Islet precursor cell (in vitro differentiated cells): ENCODE results near the gene PHOX2A.
"Not testable (repeated sequence)": the region's sequence is repeated elsewhere in the genome, so short reads cannot be mapped to it uniquely, and the experiment has no call there.

ENCODE experiments used
- DNase-seq: peaks from one replicate; pipeline ENCODE4 v3.0.0-alpha.2; 2018

The PHOX2A gene

DNA sequence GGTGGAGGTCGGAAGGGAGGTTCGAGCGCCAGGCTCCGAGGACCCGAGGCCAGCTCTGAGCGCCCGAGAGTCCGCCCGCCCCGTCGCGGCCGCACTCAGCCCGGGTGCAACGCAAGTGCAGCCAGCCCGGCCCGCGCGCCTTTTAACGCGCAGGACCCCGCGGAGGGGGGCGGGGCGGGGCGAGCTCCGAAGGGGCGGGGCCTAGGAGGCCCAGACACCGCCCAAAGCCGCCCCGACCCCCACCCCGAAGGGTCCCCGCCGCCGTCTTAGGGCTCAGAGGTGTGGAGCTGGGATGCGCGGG is at the start of gene PHOX2A:
TSS of gene PHOX2A (minus strand) at position 117 of the 301 bp plus-strand sequence. CDS start 172 bp downstream, outside the sequence.
- DNase-seq: peak; percentile 60

DNA sequence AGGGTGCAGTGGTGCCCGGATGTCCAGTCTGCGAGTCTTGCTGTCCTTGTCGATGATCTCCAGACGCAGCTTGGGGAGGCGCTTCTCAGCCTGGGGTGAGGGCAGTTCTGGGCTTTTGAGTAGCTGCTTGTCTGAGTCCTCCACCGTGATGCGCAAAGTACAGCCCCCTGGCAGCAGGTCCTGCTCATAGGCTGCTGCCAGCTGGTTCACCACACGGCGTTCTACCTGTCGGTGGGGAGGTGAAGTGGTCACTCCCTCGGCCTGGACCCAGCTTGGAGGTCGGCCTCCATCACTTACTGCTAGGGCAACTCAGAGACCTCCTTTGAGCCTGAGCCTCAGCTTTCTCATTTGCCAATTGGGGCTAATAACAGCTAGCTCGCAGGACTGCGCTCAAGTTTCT is 49.4 kb upstream of the PHOX2A start:
- no peak for DNase-seq

DNA sequence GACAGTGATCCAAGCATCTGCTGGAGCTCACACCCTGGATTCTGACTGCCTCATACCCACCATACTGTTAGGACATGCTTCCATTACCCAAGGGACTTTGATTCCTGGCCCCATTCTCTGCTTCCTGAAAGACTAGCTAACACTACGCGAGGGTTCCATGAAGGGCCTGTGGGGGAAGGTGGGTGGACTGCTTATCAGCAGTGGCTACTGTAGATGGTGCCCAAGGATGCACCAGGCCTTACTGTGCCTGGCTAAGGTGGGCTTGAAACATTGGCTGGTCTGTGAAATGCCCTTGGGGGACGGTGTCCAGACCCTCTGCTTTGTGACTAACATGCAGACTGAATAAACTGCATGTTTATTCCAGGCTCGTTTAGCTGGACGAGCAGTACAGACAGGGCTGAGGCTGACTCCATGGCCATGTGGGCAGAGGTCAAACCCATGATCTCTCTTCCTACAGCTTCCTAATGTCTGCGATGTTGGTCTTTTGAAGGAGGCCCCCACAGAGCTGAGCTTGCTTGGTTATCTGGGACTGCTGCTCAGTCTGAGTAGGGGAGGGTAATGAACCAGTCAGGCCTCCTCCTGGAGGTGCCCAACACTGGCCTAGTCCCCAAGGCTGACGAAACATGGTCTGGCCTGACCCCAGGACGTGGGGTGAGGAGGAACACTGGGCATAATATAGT is 48.3 kb upstream of the PHOX2A start:
- DNase-seq: no peak

DNA sequence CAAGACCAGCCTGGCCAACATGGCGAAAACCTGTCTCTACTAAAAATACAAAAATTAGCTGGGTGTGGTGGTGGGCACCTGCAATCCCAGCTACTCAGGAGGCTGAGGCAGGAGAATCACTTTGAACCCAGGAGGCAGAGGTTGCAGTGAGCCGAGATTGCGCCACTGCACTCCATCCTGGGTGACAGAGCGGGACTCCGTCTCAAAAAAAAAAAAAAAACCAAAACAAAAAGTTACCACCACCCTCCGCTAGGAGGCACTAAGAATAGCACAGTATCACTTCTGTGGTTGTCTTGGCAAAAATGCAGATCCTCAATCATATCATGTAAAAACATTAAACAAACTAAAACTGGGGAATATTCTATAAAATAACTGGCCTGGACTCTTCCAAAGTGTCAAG is 46.8 kb upstream of the PHOX2A start:
- DNase-seq: not testable (repeated sequence)

DNA sequence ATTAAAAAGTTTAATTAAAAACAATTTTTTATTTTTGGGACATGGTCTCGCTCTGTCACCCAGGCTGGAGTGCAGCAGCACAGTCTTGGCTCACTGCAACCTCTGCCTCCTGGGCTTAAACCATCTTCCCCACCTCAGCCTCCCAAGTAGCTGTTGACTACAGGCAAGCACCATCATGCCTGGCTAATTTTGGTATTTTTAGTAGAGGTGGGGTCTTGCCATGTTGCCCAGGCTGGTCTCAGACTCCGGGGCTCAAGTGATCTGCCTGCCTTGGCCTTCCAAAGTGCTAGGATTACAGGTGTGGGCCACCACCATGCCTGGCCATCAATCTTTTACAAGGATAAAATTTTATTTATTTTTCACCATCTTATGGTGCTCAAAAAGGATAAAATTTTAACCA is 43.3 kb upstream of the PHOX2A start:
- DNase-seq: no peak

DNA sequence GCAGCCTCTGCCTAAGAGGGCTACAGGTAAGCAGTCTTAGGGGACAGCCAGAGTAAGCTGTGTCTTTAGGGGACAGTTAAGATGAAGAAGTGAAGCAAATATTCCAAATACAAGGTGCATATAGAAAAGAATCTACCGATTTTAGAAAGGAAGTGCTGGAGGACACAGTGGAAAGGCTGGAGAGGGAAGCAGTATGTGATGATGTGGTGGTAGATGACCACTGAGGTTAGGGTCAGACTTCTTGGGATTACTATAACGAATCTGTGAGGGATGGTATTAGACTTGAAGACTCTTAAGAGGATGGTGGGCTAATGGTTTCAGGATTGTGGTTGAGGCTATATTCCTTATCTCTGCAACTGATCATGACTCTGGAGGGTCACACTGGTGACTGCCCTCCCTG is 40.0 kb upstream of the PHOX2A start:
- no peak for DNase-seq

DNA sequence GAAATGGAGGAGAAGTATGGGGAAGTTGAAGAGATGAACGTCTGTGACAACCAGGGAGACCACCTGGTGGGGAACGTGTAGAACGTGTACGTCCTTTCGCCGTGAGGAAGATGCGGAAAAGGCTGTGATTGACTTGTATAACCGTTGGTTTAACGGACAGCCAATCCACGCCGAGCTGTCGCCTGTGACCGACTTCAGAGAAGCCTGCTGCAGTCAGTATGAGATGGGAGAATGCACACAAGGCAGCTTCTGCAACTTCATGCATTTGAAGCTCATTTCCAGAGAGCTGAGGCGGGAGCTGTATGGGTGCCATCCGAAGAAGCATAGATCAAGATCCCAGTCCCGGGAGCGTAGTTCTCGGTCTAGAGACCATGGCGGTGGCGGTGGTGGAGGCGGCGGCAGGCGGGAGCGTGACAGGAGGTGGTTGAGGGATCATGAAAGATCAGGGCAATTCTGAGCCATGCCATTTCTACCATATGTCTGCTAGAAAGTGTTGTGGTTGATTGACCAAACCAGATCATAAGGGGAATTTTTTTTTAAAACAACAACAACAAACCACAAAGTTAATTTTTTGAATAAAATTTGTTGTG is 36.8 kb upstream of the PHOX2A start:
- DNase-seq: no peak

DNA sequence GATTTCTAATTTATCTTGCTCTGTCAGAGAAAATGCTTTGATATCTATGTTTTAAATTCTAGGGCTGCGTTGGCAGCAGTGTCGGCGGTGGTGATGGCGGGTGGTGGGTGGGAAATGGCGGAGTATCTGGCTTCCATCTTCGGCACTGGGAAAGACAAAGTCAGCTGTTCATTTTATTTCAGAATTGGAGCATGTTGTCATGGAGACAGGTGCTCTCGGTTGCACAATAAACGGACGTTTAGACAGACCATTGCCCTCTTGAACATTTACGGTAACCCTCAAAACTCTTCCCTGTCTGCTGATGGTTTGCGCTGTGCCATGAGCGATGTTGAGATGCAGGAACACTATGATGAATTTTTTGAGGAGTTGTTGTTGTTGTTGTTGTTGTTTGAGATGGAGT is 36.1 kb upstream of the PHOX2A start:
- DNase-seq: no peak

DNA sequence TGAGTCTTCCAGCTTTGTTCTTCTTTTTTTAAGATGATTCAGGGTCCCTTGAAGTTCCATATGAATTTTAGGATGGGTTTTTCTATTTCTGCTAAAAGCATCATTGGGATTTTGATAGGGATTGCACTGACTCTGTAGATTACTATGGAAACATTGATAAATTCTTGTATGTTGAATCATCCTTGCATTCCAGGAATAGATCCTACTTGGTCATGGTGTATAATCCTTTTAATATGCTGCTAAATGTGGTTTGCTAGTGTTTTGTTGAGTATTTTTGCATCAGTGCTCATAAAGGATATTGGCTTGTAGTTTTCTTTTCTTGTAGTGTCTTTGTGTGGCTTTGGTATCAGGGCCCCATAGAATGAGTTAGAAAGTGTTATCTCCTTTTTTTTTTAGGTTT is 34.9 kb upstream of the PHOX2A start:
- no peak for DNase-seq

DNA sequence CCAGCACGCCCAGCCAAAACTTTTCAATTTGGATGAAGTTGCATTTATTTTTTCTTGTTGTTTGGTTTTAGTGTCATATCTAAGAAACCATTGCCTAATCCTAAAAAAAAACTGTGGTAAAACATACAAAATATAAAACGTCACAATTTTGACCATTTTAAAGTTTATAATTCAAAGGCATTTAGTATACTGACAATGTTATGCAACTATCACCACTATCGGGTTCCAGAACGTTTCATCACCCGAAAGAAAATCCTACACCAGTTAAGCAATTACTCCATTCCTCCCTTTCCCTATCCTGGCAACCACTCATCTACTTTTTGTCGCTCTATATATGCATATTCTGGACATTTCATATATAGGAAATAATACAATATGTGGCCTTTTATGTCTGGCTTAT is 30.5 kb upstream of the PHOX2A start:
- DNase-seq: no peak

DNA sequence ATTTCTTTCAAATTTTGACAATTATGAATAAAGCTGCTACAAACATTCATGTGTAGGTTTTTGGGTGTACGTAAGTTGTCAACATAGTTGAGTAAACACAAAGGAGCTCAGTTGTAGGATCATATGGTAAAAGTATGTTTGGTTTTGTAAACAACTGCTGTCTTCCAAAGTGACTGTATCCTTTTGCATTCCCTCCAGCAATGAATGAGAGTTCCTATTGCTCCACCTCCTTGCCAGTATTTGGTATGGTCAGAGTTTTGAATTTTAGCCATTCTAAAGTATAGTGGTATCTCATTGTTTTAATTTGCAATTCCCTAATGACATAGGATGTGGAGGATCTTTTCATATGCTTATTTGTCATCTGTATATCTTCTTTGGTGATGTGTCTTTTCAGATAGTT is 28.0 kb upstream of the PHOX2A start:
- no peak for DNase-seq

DNA sequence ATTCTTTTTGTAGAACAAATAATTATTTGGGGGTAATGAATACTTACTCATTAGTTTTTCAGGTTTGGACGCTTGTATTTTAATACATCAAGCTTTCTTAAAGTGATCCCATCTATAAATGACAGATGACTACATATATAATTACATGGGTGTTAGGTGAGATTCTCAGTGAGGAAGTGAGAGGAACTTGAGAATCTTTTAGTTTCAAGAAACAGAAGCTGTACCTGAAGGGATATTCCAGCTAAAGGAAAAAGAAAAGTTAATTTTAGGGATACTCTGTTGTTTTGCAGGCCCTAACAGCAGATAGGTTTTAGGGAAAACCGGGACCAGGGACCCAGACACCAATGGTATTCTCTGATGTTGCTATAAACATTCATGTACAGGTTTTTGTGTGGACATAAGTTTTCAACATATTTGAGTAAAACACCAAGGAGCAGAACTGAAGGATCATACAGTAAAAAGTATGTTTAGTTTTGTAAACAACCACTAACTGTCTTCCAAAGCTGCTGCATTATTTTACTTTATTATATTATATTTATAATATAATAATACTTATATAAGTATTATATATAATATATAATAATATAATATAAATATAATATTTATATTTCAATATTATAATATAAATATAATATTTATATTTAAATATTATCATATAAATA is 24.1 kb upstream of the PHOX2A start:
- no peak for DNase-seq

DNA sequence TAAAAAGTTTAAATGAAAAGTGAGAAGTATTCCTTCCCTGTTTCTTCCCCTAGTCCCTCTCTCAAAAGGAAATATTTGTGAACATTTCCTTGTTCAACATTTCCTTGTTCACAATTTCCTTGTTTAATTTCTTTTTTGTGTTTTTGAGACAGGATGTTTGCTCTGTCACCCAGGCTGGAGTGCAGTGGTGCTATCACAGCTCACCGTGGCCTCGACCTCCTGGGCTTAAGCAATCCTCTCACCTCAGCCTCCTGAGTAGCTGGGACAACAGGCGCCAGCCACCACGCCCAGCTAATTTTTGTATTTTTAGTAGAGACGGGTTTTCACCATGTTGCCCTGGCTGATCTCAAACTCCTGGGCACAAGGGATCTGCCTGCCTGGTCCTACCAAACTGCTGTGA is 23.0 kb upstream of the PHOX2A start:
- DNase-seq: not testable (repeated sequence)

DNA sequence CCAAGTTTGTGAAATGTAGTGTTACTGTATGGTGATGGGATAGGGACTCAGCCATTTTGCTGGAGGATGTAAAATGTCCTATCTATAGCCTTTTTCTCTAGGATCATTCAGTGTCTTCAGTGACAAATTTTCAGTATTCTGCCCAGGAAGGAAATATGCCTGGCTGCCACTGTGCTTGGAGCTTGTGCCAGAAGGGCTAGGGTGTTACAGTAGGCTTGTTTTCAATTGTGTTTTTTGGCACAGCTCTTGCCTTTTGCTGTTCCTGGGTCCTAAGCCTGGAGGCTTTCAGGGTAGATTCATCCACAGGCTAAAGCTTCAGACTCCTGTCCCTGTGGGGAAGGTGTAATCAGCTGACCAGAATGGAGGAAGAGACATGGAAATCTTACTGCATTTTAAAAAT is 22.0 kb upstream of the PHOX2A start:
- no peak for DNase-seq

DNA sequence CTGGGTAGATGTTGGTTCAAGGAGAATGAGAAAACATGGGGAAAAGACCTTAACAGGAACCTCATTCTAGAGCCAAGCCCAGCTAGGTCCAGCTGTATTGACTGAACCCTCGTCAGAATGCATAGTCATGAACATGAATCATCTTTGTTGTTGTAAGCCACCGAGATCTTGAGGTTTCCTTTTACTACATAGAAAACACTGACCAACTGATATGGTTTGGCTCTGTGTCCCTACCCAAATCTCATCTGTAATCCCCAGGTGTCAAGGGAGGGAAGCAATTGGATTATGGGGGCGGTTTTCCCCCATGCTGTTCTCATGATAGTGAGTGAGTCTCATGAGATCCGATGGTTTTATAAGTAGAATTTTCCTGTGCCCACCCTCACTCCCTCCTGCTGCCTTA is 19.4 kb upstream of the PHOX2A start:
- DNase-seq: no peak

DNA sequence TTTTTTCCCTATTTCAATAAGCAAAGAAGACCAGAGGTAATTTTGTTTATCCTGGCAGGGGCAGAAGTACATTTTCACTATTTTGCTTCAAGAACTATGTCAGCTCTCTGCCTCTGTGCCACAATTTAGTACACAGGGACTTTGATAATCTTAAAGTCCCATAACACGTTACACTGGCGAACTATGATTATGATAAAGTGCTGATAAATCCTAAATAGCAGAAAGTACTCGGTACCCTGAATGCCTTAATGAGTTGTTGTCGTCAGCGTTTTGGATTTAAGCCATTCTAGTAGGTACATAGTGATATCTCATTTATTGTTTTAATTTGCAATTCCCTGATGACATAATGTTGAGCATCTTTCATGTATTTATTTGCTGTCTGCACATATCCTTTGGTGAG is 16.6 kb upstream of the PHOX2A start:
- DNase-seq: no peak

DNA sequence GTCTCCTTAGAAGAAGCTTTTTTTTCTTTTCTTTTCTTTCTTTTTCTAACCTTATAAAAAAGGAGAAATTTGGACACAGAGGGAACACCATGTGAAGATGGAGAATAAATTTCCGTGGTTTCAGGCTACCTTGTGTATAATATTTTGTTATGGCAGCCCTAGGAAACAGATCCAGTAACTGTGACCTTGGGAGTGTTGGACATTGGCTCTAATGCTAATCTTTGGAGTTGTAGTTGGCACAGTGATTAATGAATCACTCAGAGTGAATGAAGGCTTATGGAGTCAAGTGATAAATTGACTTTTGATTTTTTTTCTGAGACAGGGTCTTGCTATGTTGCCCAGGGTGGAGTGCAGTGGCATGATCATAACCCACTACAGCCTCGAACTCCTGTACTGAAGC is 15.5 kb upstream of the PHOX2A start:
- DNase-seq: no peak

DNA sequence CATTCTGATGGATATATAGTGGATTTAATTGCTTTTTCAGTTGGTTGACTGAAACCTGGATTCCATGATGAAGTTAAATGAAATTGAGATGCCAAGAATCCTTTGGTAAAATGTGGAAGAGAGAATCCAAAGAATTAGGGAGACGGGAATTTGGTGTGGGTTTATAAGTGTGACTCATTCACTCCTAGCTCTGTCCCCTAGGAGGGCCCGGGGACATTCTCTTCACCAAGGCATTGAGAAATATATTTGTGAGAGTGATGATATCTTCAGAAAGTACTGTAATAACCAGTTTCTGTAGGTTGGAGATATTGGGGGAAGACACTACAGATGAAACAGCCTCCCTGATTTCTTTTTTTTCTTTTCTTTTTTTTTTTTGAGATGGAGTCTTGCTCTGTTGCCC is 13.6 kb upstream of the PHOX2A start:
- DNase-seq: no peak

DNA sequence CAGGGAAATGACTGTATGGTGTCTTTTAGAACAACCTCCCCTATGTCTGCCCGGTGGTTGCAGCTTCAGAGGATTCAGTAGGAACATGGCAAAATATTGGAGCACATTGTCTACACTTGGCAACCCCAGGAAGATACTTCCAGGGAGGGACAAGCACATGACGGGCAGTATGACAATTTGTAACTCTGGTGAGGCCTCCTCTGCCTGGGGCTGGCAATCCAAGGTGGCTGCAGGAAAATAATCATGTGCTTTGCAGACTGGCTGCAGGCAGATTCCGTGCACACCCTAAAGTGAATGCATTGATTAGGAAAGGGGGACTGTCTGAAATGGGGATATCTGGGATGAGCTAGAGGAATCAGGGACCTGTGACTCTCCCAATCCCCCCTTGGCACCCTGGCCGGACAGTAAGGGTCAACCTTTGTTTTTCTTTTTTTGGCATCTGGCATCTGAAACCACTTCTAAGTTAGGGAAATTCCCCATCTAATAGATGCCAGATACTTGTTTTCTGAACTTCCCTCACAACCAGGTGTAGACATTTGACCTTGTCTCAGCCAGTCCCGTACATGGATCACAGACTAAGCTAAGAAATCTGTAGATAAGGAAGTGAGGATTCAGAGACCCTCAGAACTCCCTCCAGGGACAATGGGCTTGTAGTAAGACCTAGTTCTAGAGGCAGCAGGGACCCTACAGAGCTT is 10.5 kb upstream of the PHOX2A start:
- DNase-seq: no peak

DNA sequence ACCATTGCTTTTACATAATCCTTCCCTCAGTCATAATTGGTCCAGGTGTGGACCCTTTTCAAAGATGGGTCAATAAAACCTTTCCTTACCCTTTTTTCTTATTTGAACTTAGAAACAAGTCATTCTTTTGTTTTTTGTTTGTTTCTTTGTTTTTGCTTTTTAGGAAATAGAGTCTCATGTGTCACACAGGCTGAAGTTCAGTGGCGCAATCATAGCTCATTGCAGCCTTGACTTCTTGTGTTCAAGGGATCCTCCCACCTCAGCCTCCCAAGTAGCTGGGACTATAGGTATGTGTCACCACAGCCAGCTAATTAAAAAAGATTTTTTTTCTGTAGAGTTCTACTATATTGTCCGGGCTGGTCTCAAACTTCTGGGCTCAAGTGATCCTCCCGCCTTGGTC is 9.4 kb upstream of the PHOX2A start:
- no peak for DNase-seq

DNA sequence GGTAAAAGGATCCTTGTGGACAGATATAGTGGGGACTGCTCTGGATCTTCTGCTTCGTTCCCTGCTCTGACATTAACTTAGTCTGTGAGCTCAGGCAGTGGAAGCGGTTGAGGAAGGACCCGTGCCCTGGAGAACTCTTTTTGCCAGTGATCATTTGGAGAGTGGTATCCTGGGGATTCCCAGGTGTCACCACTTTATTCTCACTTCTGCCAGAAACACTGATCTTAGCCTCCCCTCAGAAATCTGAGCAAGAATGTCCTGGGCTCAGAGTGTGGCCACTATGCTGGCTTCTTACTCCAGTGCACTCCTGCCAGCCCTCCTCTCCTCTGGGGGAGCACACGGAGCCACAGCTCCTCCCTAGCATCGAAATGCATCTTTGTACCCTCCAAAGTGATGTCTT is 7.6 kb upstream of the PHOX2A start:
- DNase-seq: no peak

DNA sequence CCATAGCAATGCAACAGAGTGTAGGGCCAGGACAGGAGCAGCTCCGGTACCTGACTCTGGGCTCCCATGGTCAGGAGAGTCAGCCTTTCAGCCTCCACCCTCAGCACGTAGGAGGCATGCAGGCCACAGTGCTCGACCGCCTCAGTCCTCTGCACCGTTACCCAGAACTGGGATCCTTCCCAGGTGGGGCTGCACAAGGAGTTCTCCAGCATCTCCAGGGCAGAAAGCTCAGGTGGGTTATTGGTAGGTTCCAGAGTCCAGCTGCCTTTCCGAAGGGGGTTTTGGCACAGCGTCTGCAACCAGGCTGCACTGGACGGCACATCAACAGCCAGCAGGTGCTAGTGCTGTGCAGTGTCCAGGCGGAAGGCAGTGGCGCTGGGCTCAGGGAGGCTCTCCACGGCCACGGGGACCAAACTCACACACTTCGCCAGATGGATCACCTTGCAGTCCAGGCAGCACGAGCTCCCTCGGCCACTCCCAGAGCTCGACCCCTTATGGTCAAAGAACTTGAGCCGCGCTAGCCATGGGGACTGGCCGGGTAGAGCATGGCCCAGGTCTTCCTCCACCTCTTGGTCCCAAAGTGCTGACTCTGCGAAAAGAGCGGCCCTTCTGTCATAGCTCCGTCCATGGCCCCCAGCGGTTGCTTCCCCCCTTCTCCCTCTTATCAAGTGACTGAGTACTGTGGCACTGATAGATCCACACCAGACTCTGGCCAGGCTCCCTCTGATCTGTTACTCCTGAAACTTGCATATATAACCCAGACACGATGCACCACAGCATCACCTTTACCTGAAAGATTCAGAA is 6.9 kb upstream of the PHOX2A start:
- peak; percentile 45 for DNase-seq

DNA sequence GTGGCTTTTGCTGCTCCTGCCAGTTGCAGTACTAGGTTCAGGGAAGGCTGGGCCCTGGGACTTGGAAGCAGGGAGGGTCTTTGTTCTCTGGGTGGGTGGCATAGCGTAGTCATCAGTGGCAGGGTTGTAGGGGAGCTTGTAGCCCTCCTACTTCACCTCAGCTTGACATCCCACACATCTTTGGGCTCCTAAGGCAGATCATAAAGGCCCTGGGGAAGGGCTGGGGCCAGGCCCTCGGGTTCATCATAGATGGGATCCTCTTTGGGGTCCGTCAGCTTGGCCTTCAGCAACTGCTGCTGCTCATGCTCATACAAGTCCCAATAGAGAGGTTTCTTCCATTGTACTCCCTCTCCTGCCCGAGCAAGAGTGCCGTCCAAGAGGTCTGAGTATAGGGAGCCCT is 6.0 kb upstream of the PHOX2A start:
- no peak for DNase-seq
